GM12864 (cell line): Measurements from ENCODE around the gene NHLRC2.
"Not testable (repeated sequence)": the region's sequence is repeated elsewhere in the genome, so short reads cannot be mapped to it uniquely, and the experiment has no call there.

Source experiments
- DNase-seq: peaks from one replicate; pipeline ENCODE4 v3.0.0-alpha.2; 2011; ENCODE audit warnings: low read depth
- H3K4me3 ChIP-seq: 2 replicates; pipeline ENCODE4 v1.5.1; 2011; ENCODE audit warnings: mild to moderate bottlenecking, low read depth, low read length, control low read depth
- CTCF ChIP-seq: IDR thresholded peaks from 2 replicates; pipeline ENCODE4 v1.5.1; 2011; ENCODE audit warnings: low read depth, mild to moderate bottlenecking, moderate library complexity, low read length, control low read depth, inconsistent platforms; ENCODE audit errors: missing control alignments

The NHLRC2 gene

GRCh38 chr10:113932854-113933253 lies 78.4 kb downstream of the NHLRC2 start:
- TF ChIP-seq CTCF: no peak
- no peak for DNase-seq
- H3K4me3 ChIP-seq: no peak overlapping the region

GRCh38 chr10:113933894-113934532 lies 79.6 kb downstream of the NHLRC2 start:
- DNase-seq: no peak
- no peak for TF ChIP-seq CTCF

GRCh38 chr10:113937258-113937657 lies 82.8 kb downstream of the NHLRC2 start:
- DNase-seq: no peak
- no peak for TF ChIP-seq CTCF
- H3K4me3 ChIP-seq: no peak overlapping the region

More at GRCh38 chr10:113933894-113934532, 79.6 kb downstream of the NHLRC2 start:
- H3K4me3 ChIP-seq: no peak overlapping the region

GRCh38 chr10:113937756-113938155 lies 83.3 kb downstream of the NHLRC2 start:
- H3K4me3 ChIP-seq: no peak overlapping the region
- TF ChIP-seq CTCF: no peak
- no peak for DNase-seq

- no peak overlapping the region for H3K4me3 ChIP-seq
- no peak for TF ChIP-seq CTCF
- no peak for DNase-seq
Measured at GRCh38 chr10:113939212-113939860, 84.9 kb downstream of the NHLRC2 start.

GRCh38 chr10:113941140-113941539 lies 86.7 kb downstream of the NHLRC2 start:
- no peak overlapping the region for H3K4me3 ChIP-seq
- no peak for DNase-seq
- TF ChIP-seq CTCF: no peak

GRCh38 chr10:113943196-113943595 lies 88.7 kb downstream of the NHLRC2 start:
- DNase-seq, H3K4me3 ChIP-seq: not testable (repeated sequence)
